IMR-90 (cell line): ENCODE results near the gene S1PR4.

Experiments
- CEBPB ChIP-seq: IDR thresholded peaks from 2 replicates; pipeline ENCODE4 v1.6.1; 2012; ENCODE audit warnings: low read depth, low read length, improper control_type of control experiment
- CHD1 ChIP-seq: IDR thresholded peaks from 2 replicates; pipeline ENCODE4 v1.6.1; 2012; ENCODE audit warnings: low read depth, low read length, improper control_type of control experiment
- CTCF ChIP-seq: conservative IDR thresholded peaks from 2 replicates; pipeline ENCODE4 v1.5.1; 2012; ENCODE audit warnings: mild to moderate bottlenecking, low read depth, low read length, improper control_type of control experiment
- ELK1 ChIP-seq: fragments of 150-350 bp; IDR thresholded peaks from 2 replicates; pipeline ENCODE4 v1.6.1; 2016; ENCODE audit warnings: low read depth, mild to moderate bottlenecking, low read length, moderate library complexity, borderline replicate concordance
- FOS ChIP-seq: fragments of 150-350 bp; IDR thresholded peaks from 2 replicates; pipeline ENCODE4 v1.6.1; 2016; ENCODE audit warnings: low read depth, low read length
- MAFK ChIP-seq: IDR thresholded peaks from 2 replicates; pipeline ENCODE4 v1.6.1; 2012; ENCODE audit warnings: low read depth, low read length, improper control_type of control experiment
- MXI1 ChIP-seq: IDR thresholded peaks from 2 replicates; pipeline ENCODE4 v1.6.1; 2012; ENCODE audit warnings: low read depth, mild to moderate bottlenecking, low read length, moderate library complexity, borderline replicate concordance
- POLR2A ChIP-seq: IDR thresholded peaks from 2 replicates; pipeline ENCODE4 v1.6.1; 2012; ENCODE audit warnings: mild to moderate bottlenecking, low read depth, low read length
- RAD21 ChIP-seq: IDR thresholded peaks from 2 replicates; pipeline ENCODE4 v1.6.1; 2012; ENCODE audit warnings: low read length, improper control_type of control experiment
- RCOR1 ChIP-seq: IDR thresholded peaks from 2 replicates; pipeline ENCODE4 v1.6.1; 2012; ENCODE audit warnings: mild to moderate bottlenecking, low read length, improper control_type of control experiment; ENCODE audit not compliant: insufficient replicate concordance
- RFX5 ChIP-seq: IDR thresholded peaks from 2 replicates; pipeline ENCODE4 v1.8.0; 2012; ENCODE audit warnings: low read depth, mild to moderate bottlenecking, low read length, moderate library complexity
- USF2 ChIP-seq: fragments of 150-350 bp; IDR thresholded peaks from 2 replicates; pipeline ENCODE4 v1.6.1; 2017; ENCODE audit warnings: mild to moderate bottlenecking, antibody characterized with exemption, low read length, low read depth

- no peak for TF ChIP-seq CTCF
- TF ChIP-seq POLR2A = no peak
- TF ChIP-seq RCOR1 = no peak
- TF ChIP-seq MAFK = peak; percentile 77
- TF ChIP-seq ELK1 = no peak
- no peak for TF ChIP-seq RFX5
- TF ChIP-seq CEBPB = no peak
- no peak for TF ChIP-seq USF2
- TF ChIP-seq FOS = peak; percentile 83
- TF ChIP-seq MXI1 = no peak
- TF ChIP-seq RAD21 = no peak
- no peak for TF ChIP-seq CHD1
These were observed 36.3 kb upstream of the S1PR4 start for GRCh38 chr19:3142292-3142670.
